ENCODE measurements around the gene KRTAP4-12. TPM values are rescaled to one million over a fixed set of nuclear protein-coding genes. Genes with fewer than 3 reads are reported as not detected.
"Not testable (repeated sequence)": the region's sequence is repeated elsewhere in the genome, so short reads cannot be mapped to it uniquely, and the experiment has no call there.

Gene KRTAP4-12
- total RNA-seq, 1 donor, result not detected

DNA sequence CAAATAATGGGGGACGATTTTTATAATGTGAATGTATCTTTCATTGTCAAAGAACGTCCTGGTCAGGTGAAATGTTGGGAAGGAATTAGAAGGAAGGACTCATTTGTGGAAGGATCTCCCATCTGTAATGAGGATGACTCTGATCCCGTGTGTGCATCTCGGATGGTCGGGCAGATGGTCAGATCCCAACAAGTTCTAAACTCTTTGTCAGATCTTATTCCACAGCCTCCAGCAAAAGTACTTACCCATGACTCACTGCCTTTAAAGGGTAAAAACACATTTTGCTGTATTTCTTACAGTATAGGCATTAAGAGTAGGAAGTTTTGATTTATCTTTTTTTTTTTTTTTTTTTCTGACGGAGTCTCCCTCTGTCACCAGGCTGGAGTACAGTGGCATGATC is 25.5 kb downstream of the KRTAP4-12 start:
- TF ChIP-seq, protein P1, sequence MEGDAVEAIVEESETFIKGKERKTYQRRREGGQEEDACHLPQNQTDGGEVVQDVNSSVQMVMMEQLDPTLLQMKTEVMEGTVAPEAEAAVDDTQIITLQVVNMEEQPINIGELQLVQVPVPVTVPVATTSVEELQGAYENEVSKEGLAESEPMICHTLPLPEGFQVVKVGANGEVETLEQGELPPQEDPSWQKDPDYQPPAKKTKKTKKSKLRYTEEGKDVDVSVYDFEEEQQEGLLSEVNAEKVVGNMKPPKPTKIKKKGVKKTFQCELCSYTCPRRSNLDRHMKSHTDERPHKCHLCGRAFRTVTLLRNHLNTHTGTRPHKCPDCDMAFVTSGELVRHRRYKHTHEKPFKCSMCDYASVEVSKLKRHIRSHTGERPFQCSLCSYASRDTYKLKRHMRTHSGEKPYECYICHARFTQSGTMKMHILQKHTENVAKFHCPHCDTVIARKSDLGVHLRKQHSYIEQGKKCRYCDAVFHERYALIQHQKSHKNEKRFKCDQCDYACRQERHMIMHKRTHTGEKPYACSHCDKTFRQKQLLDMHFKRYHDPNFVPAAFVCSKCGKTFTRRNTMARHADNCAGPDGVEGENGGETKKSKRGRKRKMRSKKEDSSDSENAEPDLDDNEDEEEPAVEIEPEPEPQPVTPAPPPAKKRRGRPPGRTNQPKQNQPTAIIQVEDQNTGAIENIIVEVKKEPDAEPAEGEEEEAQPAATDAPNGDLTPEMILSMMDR (IDR thresholded peaks at IDR 0.05; ENCODE audit: insufficient read depth, low read length), result no peak
- no peak overlapping the region for H3K4me3 ChIP-seq (ENCODE audit: low read depth, low read length)
- DNase-seq (ENCODE audit: low read depth), result no peak

DNA sequence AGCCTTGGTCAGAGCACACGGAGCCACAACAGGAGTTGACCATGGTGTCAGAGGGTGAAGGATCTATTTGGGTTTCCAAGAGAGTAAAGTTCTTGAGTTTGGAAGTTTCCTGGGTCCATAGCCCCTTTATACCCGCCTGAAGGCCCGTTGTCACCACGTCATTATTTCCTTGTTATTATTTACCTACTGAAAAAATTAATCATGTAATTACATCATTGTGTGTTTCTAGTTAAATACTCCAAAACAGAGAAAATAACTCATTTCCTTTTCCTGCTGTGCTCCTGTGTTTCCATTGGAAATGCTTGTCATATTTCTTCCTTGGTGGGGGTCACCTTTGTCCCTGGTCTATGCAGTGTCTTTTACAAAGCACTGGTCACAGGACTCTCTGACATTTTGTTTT is 25.9 kb downstream of the KRTAP4-12 start, which contains the start of gene KRTAP4-8:
TSS of gene KRTAP4-8 (minus strand) at position 101 of the 400 bp plus-strand sequence. CDS start at position 43, 58 bp downstream.
- no peak for DNase-seq (ENCODE audit: low read depth)
- TF ChIP-seq, protein P1 (IDR thresholded peaks at IDR 0.05; ENCODE audit: insufficient read depth, low read length), result no peak
- H3K4me3 ChIP-seq (ENCODE audit: low read depth, low read length), result no peak within 1 kb of the TSS

DNA sequence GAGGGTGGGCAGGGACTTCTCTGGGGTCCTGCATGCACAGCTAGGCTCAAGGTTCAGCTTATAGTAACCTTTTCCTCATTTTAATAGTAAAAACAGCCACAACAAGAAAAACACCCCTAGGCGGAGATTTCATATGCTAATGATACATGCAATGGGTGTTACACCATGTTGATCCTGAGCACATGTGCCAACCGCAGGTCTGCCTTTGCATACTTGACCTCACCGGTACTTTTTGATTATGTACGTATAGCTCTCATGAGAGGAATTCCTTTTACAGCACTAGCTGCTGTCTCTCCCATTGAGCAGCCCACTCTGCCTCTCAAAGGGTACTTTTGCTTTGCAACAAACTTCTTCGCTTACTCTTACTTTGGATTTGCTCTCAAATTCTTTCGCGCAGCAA is 27.9 kb downstream of the KRTAP4-12 start:
- no peak overlapping the region for H3K4me3 ChIP-seq (ENCODE audit: low read depth, low read length)
- DNase-seq (ENCODE audit: low read depth), result no peak
- TF ChIP-seq, protein P1 (IDR thresholded peaks at IDR 0.05; ENCODE audit: insufficient read depth, low read length), result no peak

DNA sequence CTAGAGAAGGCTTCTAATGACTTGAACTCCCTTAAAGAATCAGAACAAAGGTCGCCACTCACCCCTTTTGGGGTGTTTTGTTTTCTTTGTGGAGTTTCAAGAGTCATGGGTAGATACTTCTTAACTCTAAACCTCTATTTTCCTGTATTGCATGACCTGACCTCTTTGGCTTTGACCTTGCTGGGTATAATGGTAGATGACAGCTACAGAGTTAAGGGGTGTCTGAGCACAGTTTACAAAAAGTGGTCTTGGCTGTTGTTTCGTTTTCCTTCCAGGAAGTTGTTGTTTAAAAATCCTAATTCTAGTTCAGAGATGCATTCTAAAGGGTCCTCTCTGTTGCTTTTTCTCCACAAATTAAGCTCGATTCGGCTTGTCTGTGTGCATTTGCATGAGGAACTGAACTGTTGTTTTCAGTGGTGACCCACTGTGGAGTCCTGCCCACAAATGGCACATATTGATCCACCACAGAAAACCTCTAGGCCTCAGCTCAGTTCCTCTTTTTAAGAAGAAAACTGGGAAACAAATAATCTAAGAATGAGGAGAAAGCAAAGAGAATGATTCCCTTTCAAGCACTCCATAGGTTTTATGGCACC is 35.1 kb downstream of the KRTAP4-12 start:
- H3K4me3 ChIP-seq (ENCODE audit: low read depth, low read length); DNase-seq (ENCODE audit: low read depth): not testable (repeated sequence)

DNA sequence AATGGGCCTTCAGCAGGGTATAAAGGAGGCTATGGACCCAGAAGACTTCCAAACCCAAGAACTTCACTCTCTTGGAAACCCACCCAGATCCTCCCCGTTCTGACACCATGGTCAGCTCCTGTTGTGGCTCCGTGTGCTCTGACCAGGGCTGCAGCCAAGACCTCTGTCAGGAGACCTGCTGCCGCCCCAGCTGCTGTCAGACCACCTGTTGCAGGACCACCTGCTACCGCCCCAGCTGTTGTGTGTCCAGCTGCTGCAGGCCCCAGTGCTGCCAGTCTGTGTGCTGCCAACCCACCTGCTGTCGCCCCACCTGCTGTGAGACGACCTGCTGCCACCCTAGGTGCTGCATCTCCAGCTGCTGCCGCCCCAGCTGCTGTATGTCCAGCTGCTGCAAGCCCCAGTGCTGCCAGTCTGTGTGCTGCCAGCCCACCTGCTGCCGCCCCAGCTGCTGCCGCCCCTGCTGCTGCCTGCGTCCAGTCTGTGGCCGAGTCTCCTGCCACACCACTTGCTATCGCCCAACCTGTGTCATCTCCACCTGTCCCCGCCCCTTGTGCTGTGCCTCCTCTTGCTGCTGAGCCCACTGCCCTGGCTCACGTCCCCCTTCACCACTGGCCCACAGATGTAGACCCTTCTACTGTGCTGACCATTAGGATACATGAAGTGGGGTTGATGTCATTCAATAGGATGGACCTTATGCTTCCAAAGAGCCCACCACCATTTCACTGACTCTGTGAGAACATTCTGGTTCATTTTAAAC is 39.7 kb downstream of the KRTAP4-12 start, which contains the start of gene KRTAP4-7:
TSS of gene KRTAP4-7 (plus strand) at position 51 of the 757 bp plus-strand sequence. CDS start at position 108, 57 bp downstream.
- H3K4me3 ChIP-seq (ENCODE audit: low read depth, low read length); DNase-seq (ENCODE audit: low read depth): not testable (repeated sequence)

DNA sequence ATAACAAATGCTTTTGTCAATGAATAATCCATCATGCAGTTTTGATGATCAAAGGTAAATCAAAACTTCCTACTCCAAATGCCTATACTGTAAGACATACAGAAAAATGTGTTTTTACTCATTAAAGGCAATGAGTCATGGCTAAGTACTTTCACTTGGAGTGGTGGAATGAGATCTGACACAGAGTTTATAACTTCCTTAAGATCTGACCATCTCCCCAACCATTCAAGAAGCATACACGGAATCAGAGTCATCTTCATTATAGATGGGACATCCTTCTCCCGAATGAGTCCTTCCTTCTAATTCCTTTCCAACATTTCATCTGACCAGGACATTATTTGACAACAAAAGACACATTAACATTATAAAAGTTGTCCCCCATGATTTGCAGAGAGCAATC is 40.6 kb downstream of the KRTAP4-12 start:
- not testable (repeated sequence) for DNase-seq (ENCODE audit: low read depth); H3K4me3 ChIP-seq (ENCODE audit: low read depth, low read length)

DNA sequence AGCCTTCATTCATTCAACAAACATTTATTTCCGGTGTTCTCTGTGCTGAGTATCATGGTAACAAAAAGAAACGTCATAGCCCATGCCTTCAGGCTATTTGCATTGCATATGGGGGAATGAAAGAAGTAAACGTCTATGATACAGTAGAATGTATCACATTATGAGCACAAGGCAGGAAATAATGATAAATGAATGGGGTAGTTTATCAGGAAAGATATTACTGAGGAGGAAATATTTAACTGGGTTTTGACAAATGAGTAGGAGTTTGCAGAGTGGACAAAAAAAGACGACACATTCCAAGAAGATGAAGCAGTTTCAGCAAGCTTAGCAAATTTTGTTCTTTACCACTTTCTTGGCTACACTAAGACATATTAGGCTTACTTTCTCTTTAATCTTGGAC is 41.4 kb downstream of the KRTAP4-12 start:
- no peak overlapping the region for H3K4me3 ChIP-seq (ENCODE audit: low read depth, low read length)
- no peak for DNase-seq (ENCODE audit: low read depth)
- TF ChIP-seq, protein P1 (IDR thresholded peaks at IDR 0.05; ENCODE audit: insufficient read depth, low read length), result no peak

DNA sequence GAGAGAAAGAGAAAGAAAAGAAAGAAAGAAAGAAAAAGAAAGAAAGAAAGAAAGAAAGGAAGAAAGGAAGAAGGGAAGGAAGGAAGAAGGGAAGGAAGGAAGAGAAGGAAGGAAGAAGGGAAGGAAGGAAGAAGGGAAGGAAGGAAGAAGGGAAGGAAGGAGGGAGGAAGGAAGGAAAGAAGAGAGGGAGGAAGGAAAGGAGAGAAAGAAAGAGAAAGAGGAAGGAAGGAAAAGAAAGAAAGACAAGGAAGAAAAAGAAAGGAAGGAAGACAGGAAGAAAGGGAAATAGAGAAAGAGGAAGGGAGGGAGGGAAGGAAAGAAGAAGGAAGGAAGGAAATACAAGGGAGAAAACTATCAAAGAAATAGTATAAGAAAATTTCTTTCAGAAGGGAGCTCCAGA is 47.2 kb downstream of the KRTAP4-12 start:
- DNase-seq (ENCODE audit: low read depth), result no peak
- TF ChIP-seq, protein P1 (IDR thresholded peaks at IDR 0.05; ENCODE audit: insufficient read depth, low read length), result no peak

More for the DNA sequence above, 47.2 kb downstream of the KRTAP4-12 start:
- H3K4me3 ChIP-seq (ENCODE audit: low read depth, low read length), result no peak overlapping the region
